Natural killer cell (primary cell): ENCODE results near the gene RALY. TPM values are rescaled to one million over a fixed set of nuclear protein-coding genes. Genes with fewer than 3 reads are reported as not detected.

Source experiments
- ATAC-seq, 3 donors: fragments of 150-1000 bp in 2 of 3; fragments of 200-7000 bp in 1 of 3; cut with Tn5 transposase; 1 replicate in 1 of 3; 2 replicates in 2 of 3; pipeline ENCODE4 v1.10.0; 2021; ENCODE audit warnings: mild to moderate bottlenecking in 2 of 3, moderate library complexity in 2 of 3
- DNase-seq, 2 donors: peaks; one replicate each; pipeline versions ENCODE4 v3.0.0 to v3.0.0-alpha.2; 2013 to 2021; ENCODE audit warnings: mixed read lengths in 1 of 2
- H3K27ac ChIP-seq: one replicate; pipeline ENCODE4 v1.5.1; 2013; ENCODE audit warnings: mild to moderate bottlenecking, low read length
- H3K27me3 ChIP-seq: one replicate; pipeline ENCODE4 v1.6.1; 2013; ENCODE audit warnings: low read length; ENCODE audit not compliant: control insufficient read depth, insufficient read depth
- H3K36me3 ChIP-seq: one replicate; pipeline ENCODE4 v1.6.1; 2013; ENCODE audit warnings: low read length; ENCODE audit not compliant: control insufficient read depth, insufficient read depth
- H3K4me1 ChIP-seq: one replicate; pipeline ENCODE4 v1.6.1; 2013; ENCODE audit warnings: low read length; ENCODE audit not compliant: control insufficient read depth, insufficient read depth
- H3K4me3 ChIP-seq: one replicate; pipeline ENCODE4 v1.5.1; 2013; ENCODE audit warnings: low read length
- H3K9me3 ChIP-seq: one replicate; pipeline ENCODE4 v1.6.1; 2013; ENCODE audit warnings: low read length; ENCODE audit not compliant: control insufficient read depth, insufficient read depth
- H3K27ac Mint-ChIP-seq, 2 donors: one replicate each; pipeline ENCODE4 v1.8.0; 2022; ENCODE audit warnings: mild to moderate bottlenecking in 2 of 2, mixed read lengths in 2 of 2, moderate library complexity in 1 of 2
- H3K27me3 Mint-ChIP-seq, 2 donors: one replicate each; pipeline ENCODE4 v1.8.0; 2022; ENCODE audit warnings: low read depth in 2 of 2, mixed read lengths in 2 of 2
- H3K36me3 Mint-ChIP-seq: one replicate; pipeline ENCODE4 v1.8.0; 2022; ENCODE audit warnings: mixed read lengths
- H3K4me1 Mint-ChIP-seq, 2 donors: one replicate each; pipeline ENCODE4 v1.8.0; 2022; ENCODE audit warnings: mixed read lengths in 2 of 2
- H3K4me3 Mint-ChIP-seq: one replicate; pipeline ENCODE4 v1.8.0; 2022; ENCODE audit warnings: mild to moderate bottlenecking, moderate library complexity, mixed read lengths
- H3K9me3 Mint-ChIP-seq, 2 donors: one replicate each; pipeline ENCODE4 v1.8.0; 2022; ENCODE audit warnings: mixed read lengths in 2 of 2
- WGBS: methylation state at CpG from one replicate; pipeline ENCODE4 v1.1.7; 2013; ENCODE audit warnings: missing lambda C conversion rate; ENCODE audit not compliant: insufficient coverage; 5-methylcytosine and 5-hydroxymethylcytosine counted together
- intact Hi-C: fragments of 100-400 bp; cut with micrococcal nuclease; formaldehyde crosslinking; loops from one replicate; pipeline ENCODE4 v1.14.2; 2022
- total RNA-seq, 4 donors: library from RNA; stranded (reverse); fragments of 120-200 nt in 1 of 4; gene quantifications; one replicate each; pipeline versions ENCODE4 v1.2.3 to v1.2.4, GENCODE V29; 2013 to 2022
- TF ChIP-seq, protein P1 (sequence below): fragments of 200-600 bp; IDR thresholded peaks from one replicate; pipeline ENCODE4 v1.8.0; 2022; ENCODE audit warnings: antibody characterized with exemption

Gene RALY
- total RNA-seq, 3 donors from 2014 or later (not counting 1 experiment from before 2014, with no cell fraction given) = 194 to 204 (median 198) TPM

DNA sequence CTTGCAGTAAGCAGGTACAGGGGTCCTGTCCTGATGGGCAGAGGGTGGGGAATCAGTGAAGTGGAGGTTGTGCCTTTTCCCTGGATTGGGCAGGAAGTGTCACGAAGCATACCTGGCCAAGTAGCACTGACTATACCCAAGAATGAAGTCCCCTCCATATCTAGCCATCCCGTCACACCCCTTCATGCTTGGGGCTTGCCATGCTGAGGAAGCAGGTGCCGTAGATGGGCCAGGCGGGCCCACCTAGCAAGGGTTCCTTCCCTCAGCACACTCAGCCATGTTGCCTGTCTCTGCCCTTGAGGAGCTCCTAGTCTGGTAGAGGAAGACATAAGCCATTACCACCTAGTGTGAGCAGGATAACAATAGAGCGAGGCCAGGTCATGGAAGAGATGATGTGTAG, 84.8 kb downstream of the RALY start:
- peak overlapping the region; percentile 56 to 60 for H3K27ac Mint-ChIP-seq

GRCh38 chr20:34079818-34080217, 86.1 kb downstream of the RALY start:
- peaks cover 43 to 44% of the 10 kb centered on the region in 2 donors for H3K4me1 Mint-ChIP-seq
- H3K9me3 Mint-ChIP-seq = no peaks in the 10 kb centered on the region
- H3K27me3 Mint-ChIP-seq = no peaks in the 10 kb centered on the region
- H3K4me3 Mint-ChIP-seq = no peak overlapping the region
- TF ChIP-seq, protein P1, sequence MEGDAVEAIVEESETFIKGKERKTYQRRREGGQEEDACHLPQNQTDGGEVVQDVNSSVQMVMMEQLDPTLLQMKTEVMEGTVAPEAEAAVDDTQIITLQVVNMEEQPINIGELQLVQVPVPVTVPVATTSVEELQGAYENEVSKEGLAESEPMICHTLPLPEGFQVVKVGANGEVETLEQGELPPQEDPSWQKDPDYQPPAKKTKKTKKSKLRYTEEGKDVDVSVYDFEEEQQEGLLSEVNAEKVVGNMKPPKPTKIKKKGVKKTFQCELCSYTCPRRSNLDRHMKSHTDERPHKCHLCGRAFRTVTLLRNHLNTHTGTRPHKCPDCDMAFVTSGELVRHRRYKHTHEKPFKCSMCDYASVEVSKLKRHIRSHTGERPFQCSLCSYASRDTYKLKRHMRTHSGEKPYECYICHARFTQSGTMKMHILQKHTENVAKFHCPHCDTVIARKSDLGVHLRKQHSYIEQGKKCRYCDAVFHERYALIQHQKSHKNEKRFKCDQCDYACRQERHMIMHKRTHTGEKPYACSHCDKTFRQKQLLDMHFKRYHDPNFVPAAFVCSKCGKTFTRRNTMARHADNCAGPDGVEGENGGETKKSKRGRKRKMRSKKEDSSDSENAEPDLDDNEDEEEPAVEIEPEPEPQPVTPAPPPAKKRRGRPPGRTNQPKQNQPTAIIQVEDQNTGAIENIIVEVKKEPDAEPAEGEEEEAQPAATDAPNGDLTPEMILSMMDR = no peak
- H3K9me3 ChIP-seq = no peaks in the 10 kb centered on the region
- no peaks in the 10 kb centered on the region for H3K27me3 ChIP-seq
- H3K27ac ChIP-seq = no peak overlapping the region
- no peaks in the 10 kb centered on the region for H3K36me3 Mint-ChIP-seq
- DNase-seq (no peak), ATAC-seq (no peak)
- H3K4me1 ChIP-seq = no peaks in the 10 kb centered on the region
- peaks cover 77% of the 10 kb centered on the region for H3K36me3 ChIP-seq
- H3K4me3 ChIP-seq = no peak overlapping the region
- H3K27ac Mint-ChIP-seq = peak overlapping the region; percentile 73 to 77
- intact Hi-C loops = no loop called here
- WGBS = 94% methylated on average over 6 of the region's 6 CpGs

More for the DNA sequence above, 84.8 kb downstream of the RALY start:
- H3K9me3 ChIP-seq = no peaks in the 10 kb centered on the region
- Mint-ChIP-seq H3K4me1 (peaks cover 33 to 36% of the 10 kb centered on the region in 2 donors), H3K4me3 (no peak overlapping the region), H3K27me3 (no peaks in the 10 kb centered on the region), H3K36me3 (no peaks in the 10 kb centered on the region), H3K9me3 (no peaks in the 10 kb centered on the region)
- H3K27me3 ChIP-seq = no peaks in the 10 kb centered on the region
- H3K4me1 ChIP-seq = no peaks in the 10 kb centered on the region
- no peak overlapping the region for H3K27ac ChIP-seq
- peaks cover 80% of the 10 kb centered on the region for H3K36me3 ChIP-seq
- no peak overlapping the region for H3K4me3 ChIP-seq
- intact Hi-C loops = no loop called here
- ATAC-seq (no peak), DNase-seq (no peak)
- TF ChIP-seq, protein P1 = no peak
- WGBS = 100% methylated on average over 5 of the region's 5 CpGs

GRCh38 chr20:34082232-34082887, 88.6 kb downstream of the RALY start:
- Mint-ChIP-seq H3K27me3 (no peaks in the 10 kb centered on the region), H3K27ac (peak overlapping the region; percentile 70 to 73), H3K4me3 (no peak overlapping the region), H3K9me3 (no peaks in the 10 kb centered on the region), H3K4me1 (peaks cover 35 to 51% of the 10 kb centered on the region in 2 donors), H3K36me3 (no peaks in the 10 kb centered on the region)
- Histone ChIP-seq H3K9me3 (no peaks in the 10 kb centered on the region), H3K27me3 (no peaks in the 10 kb centered on the region), H3K4me3 (no peak overlapping the region), H3K36me3 (peaks cover 64% of the 10 kb centered on the region), H3K4me1 (no peaks in the 10 kb centered on the region), H3K27ac (no peak overlapping the region)
- ATAC-seq (peak in 1 of 3 donors; percentile 6), DNase-seq (no peak)
- intact Hi-C loops = no loop called here
- TF ChIP-seq, protein P1 = no peak
- WGBS = 95% methylated on average over 8 of the region's 8 CpGs

DNA sequence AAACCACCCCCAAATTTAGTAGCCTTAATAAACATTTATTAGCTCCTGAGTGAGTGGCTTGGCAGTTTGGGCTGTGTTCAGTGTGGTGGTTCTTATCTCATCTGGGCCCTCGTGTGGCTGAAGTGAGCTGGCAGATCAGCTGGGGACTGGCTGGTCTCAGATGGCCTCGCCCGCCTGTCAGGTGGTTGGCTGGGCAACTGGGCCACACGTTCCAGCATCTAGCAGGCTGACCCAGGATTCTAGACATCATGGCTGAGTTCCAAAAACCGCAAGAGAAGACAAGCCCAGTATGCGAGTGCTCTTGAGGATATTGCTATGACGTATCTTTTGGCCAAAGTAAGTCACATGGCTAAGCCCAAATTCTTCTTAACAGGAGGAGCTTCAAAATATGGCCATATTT, 89.4 kb downstream of the RALY start:
- intact Hi-C loops = no loop called here
- no peak overlapping the region for H3K4me3 Mint-ChIP-seq
- H3K4me1 Mint-ChIP-seq = peaks cover 40 to 49% of the 10 kb centered on the region in 2 donors
- 66% methylated on average over 7 of the region's 7 CpGs for WGBS
- peaks cover 62% of the 10 kb centered on the region for H3K36me3 ChIP-seq
- H3K27me3 Mint-ChIP-seq = no peaks in the 10 kb centered on the region
- no peaks in the 10 kb centered on the region for H3K36me3 Mint-ChIP-seq
- no peaks in the 10 kb centered on the region for H3K9me3 Mint-ChIP-seq
- DNase-seq (no peak), ATAC-seq (no peak)
- no peak overlapping the region for H3K27ac ChIP-seq
- H3K9me3 ChIP-seq = no peaks in the 10 kb centered on the region
- H3K27ac Mint-ChIP-seq = peak overlapping the region; percentile 43 to 68
- no peaks in the 10 kb centered on the region for H3K27me3 ChIP-seq
- H3K4me1 ChIP-seq = no peaks in the 10 kb centered on the region
- TF ChIP-seq, protein P1 = no peak
- no peak overlapping the region for H3K4me3 ChIP-seq
